Measurements from ENCODE around the gene AOC3. TPM values are rescaled to one million over a fixed set of nuclear protein-coding genes. Genes with fewer than 3 reads are reported as not detected.
"Not testable (repeated sequence)": the region's sequence is repeated elsewhere in the genome, so short reads cannot be mapped to it uniquely, and the experiment has no call there.

Gene AOC3
- total and polyA plus RNA-seq, 4 donors = 2.0 to 18.2 (median 4.7) TPM

GRCh38 chr17:42873315-42873714 is 22.3 kb downstream of the AOC3 start:
- no peak overlapping the region for H3K4me3 ChIP-seq (ENCODE audit: low read depth in 1 of 3, low read length in 3 of 3)
- no peaks in the 10 kb centered on the region for H3K9me3 ChIP-seq (ENCODE audit: control insufficient read depth in 4 of 4, low read length in 3 of 4)
- peaks cover 3 to 18% (median 12%) of the 10 kb centered on the region in 4 donors for H3K36me3 ChIP-seq (ENCODE audit: control insufficient read depth in 4 of 4, insufficient read depth in 3 of 4, low read depth in 1 of 4, low read length in 3 of 4)
- H3K9ac ChIP-seq (ENCODE audit: low read depth in 1 of 2, low read length in 2 of 2) = no peak overlapping the region
- H3K27me3 ChIP-seq (ENCODE audit: control insufficient read depth in 4 of 4, insufficient read depth in 4 of 4, low read length in 3 of 4) = no peaks in the 10 kb centered on the region
- H3K4me1 ChIP-seq (ENCODE audit: control insufficient read depth in 4 of 4, insufficient read depth in 4 of 4, low read length in 3 of 4) = peaks cover 5 to 66% (median 48%) of the 10 kb centered on the region in 4 donors
- TF ChIP-seq SP1 (IDR thresholded peaks at IDR 0.05) (no peak), HNF4A (conservative IDR thresholded peaks at IDR 0.05) (no peak), REST (IDR thresholded peaks at IDR 0.05) (no peak), GABPA (IDR thresholded peaks at IDR 0.05 in 1 of 2, conservative IDR thresholded peaks at IDR 0.05 in 1 of 2) (no peak), EGR1 (IDR thresholded peaks at IDR 0.05; ENCODE audit: low read depth in 2 of 2) (no peak), FOXA1 (IDR thresholded peaks at IDR 0.05) (no peak), MAX (IDR thresholded peaks at IDR 0.05) (no peak), FOXA2 (IDR thresholded peaks at IDR 0.05) (no peak), CTCF (IDR thresholded peaks at IDR 0.05; ENCODE audit: low read depth, low read length, missing input control) (no peak), ZBTB33 (IDR thresholded peaks at IDR 0.05) (no peak), JUND (IDR thresholded peaks at IDR 0.05) (no peak), ATF3 (IDR thresholded peaks at IDR 0.05) (no peak), HNF4G (IDR thresholded peaks at IDR 0.05) (no peak), RAD21 (IDR thresholded peaks at IDR 0.05) (no peak), NR2F2 (IDR thresholded peaks at IDR 0.05) (no peak)
- DNase-seq (ENCODE audit: low spot score) = no peak
- WGBS = 87% methylated on average over 6 of the region's 6 CpGs
- H3K27ac ChIP-seq (ENCODE audit: low read depth in 1 of 2, low read length in 2 of 2) = no peak overlapping the region

GRCh38 chr17:42873932-42874695 is 23.1 kb downstream of the AOC3 start:
- H3K9me3 ChIP-seq (ENCODE audit: control insufficient read depth in 4 of 4, low read length in 3 of 4); H3K27me3 ChIP-seq (ENCODE audit: control insufficient read depth in 4 of 4, insufficient read depth in 4 of 4, low read length in 3 of 4); DNase-seq (ENCODE audit: low spot score); H3K27ac ChIP-seq (ENCODE audit: low read depth in 1 of 2, low read length in 2 of 2); H3K9ac ChIP-seq (ENCODE audit: low read depth in 1 of 2, low read length in 2 of 2); H3K4me3 ChIP-seq (ENCODE audit: low read depth in 1 of 3, low read length in 3 of 3): not testable (repeated sequence)
- Histone ChIP-seq H3K36me3 (ENCODE audit: control insufficient read depth in 4 of 4, insufficient read depth in 3 of 4, low read depth in 1 of 4, low read length in 3 of 4) (peaks cover 3 to 18% (median 12%) of the 10 kb centered on the region in 4 donors), H3K4me1 (ENCODE audit: control insufficient read depth in 4 of 4, insufficient read depth in 4 of 4, low read length in 3 of 4) (peaks cover 5 to 70% (median 52%) of the 10 kb centered on the region in 4 donors)
- WGBS = 86% methylated on average over 8 of the region's 12 CpGs

Data from liver (tissue), 9 donors.